Measurements from ENCODE around the gene RPEL1.

GRCh38 chr10:103196516-103196915, 49.2 kb upstream of the RPEL1 start:
- no peak for TF ChIP-seq ARNT (IDR thresholded peaks at IDR 0.05)
- no peak for TF ChIP-seq FOXM1 (IDR thresholded peaks at IDR 0.05; ENCODE audit: borderline replicate concordance)
- TF ChIP-seq FOXK2 (IDR thresholded peaks at IDR 0.05) = no peak
- no peak for TF ChIP-seq BHLHE40 (IDR thresholded peaks at IDR 0.05; ENCODE audit: borderline replicate concordance)
- no peak for TF ChIP-seq PKNOX1 (IDR thresholded peaks at IDR 0.05)
- TF ChIP-seq FOXA1 (IDR thresholded peaks at IDR 0.05) = no peak
- TF ChIP-seq NFRKB (IDR thresholded peaks at IDR 0.05) = no peak
